Activated naive CD4-positive, alpha-beta T cell treated with anti-CD3 and anti-CD28 coated beads, Interleukin-2, amount 10 ng/mL, durations not matched to agents 7 days and 5 days (primary cell): ENCODE data around the gene SORCS2.

Experiments
- CTCF ChIA-PET: fragments of 350-600 bp; sonication (Branson Sonifier 250); formaldehyde crosslinking; loops from one replicate; lab custom pipeline; 2021; ENCODE audit warnings: antibody characterized with exemption; lab: Charles Lee
- DNase-seq: peaks from one replicate; pipeline ENCODE4 v3.0.0-alpha.2; 2020
- H3K27ac Mint-ChIP-seq: one replicate; pipeline ENCODE4 v1.8.0; 2021; ENCODE audit warnings: mild to moderate bottlenecking, moderate library complexity, mixed read lengths
- H3K27me3 Mint-ChIP-seq: one replicate; pipeline ENCODE4 v1.8.0; 2021; ENCODE audit warnings: mild to moderate bottlenecking, mixed read lengths
- H3K36me3 Mint-ChIP-seq: one replicate; pipeline ENCODE4 v1.8.0; 2021; ENCODE audit warnings: mixed read lengths
- H3K4me1 Mint-ChIP-seq: one replicate; pipeline ENCODE4 v1.8.0; 2021; ENCODE audit warnings: mixed read lengths
- H3K4me3 Mint-ChIP-seq: one replicate; pipeline ENCODE4 v1.8.0; 2021; ENCODE audit warnings: mild to moderate bottlenecking, moderate library complexity, mixed read lengths
- H3K9me3 Mint-ChIP-seq: one replicate; pipeline ENCODE4 v1.8.0; 2021; ENCODE audit warnings: mixed read lengths

The SORCS2 gene

DNA sequence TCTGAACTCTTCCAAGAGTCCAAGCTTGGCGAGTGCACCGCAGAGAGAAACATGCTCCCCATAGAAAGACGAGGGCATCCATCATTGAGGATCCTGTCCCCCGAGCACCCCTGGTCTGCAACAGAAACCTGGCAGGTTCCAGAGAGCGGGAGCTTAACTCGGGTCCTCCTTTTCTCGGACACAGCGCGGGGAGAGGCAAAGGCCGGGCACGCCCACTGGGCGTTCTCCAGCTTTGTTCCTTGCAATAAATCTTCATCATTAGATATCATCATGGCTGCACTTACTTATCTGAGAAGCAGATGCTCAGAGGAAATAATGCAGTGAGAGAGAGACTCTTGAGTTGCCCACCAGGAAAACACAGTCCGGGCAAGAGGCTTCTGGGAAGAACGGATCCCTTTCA lies 332.5 kb downstream of the SORCS2 start:
- no peak for DNase-seq
- no peak overlapping the region for H3K27ac Mint-ChIP-seq
- CTCF ChIA-PET, result no interaction called here
- H3K27me3 Mint-ChIP-seq, result peaks cover 60% of the 10 kb centered on the region
- H3K4me3 Mint-ChIP-seq, result no peak overlapping the region
- no peaks in the 10 kb centered on the region for H3K36me3 Mint-ChIP-seq
- H3K4me1 Mint-ChIP-seq, result peaks cover 20% of the 10 kb centered on the region
- H3K9me3 Mint-ChIP-seq, result no peaks in the 10 kb centered on the region

DNA sequence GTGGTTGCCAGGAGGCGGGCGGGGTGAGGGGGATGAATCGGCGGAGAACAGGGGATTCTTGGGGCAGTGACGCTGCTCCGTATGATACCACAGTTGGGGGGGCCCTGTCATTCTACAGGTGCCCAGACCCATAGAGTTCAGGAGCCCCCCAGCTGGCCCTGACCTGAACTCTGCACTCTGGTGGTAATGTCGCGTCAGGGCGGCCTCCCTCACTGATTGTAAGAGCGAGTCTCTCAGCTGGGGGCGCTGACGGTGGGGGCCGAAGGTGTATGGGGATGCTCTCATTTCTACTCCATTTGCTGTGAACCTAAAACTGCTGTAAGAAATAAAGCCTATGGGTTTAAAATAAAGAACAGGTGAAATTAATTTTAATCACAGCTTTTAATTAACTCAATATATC lies 334.2 kb downstream of the SORCS2 start:
- Mint-ChIP-seq H3K27me3 (peaks cover 50% of the 10 kb centered on the region), H3K27ac (no peak overlapping the region), H3K4me3 (no peak overlapping the region), H3K36me3 (no peaks in the 10 kb centered on the region), H3K9me3 (no peaks in the 10 kb centered on the region), H3K4me1 (peaks cover 20% of the 10 kb centered on the region)
- CTCF ChIA-PET, result no interaction called here
- DNase-seq, result no peak

DNA sequence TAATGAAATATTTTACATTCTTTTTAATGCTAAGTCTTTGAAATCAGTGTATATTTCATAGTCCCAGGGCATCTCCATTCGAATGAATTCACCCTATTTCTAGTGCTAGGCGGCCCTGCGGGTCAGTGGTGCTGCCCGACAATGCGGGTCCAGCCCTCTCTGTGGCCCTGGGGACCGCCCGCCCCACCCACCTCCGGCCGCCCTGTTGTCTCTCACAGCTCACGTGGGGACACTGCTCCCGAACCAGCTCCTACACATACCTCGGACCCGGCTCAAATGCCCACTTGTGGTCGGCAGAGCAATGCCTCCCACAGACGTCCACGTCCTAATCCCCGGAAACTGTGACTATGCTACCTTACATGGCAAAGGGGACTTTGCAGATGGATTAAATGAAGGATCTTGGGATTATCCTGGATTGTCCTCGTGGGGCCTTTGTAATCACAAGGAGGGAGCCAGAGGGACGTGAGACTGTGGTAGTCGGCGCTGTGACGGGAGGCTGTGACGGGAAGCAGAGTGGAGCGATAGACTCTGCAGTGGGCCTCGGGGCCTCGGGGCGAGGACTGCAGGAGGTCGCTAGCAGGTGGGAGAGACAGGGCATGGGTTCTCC lies 334.7 kb downstream of the SORCS2 start:
- Mint-ChIP-seq H3K4me3 (no peak overlapping the region), H3K27ac (no peak overlapping the region), H3K4me1 (peaks cover 20% of the 10 kb centered on the region), H3K9me3 (no peaks in the 10 kb centered on the region), H3K36me3 (no peaks in the 10 kb centered on the region), H3K27me3 (peaks cover 53% of the 10 kb centered on the region)
- DNase-seq, result no peak
- CTCF ChIA-PET, result no interaction called here

DNA sequence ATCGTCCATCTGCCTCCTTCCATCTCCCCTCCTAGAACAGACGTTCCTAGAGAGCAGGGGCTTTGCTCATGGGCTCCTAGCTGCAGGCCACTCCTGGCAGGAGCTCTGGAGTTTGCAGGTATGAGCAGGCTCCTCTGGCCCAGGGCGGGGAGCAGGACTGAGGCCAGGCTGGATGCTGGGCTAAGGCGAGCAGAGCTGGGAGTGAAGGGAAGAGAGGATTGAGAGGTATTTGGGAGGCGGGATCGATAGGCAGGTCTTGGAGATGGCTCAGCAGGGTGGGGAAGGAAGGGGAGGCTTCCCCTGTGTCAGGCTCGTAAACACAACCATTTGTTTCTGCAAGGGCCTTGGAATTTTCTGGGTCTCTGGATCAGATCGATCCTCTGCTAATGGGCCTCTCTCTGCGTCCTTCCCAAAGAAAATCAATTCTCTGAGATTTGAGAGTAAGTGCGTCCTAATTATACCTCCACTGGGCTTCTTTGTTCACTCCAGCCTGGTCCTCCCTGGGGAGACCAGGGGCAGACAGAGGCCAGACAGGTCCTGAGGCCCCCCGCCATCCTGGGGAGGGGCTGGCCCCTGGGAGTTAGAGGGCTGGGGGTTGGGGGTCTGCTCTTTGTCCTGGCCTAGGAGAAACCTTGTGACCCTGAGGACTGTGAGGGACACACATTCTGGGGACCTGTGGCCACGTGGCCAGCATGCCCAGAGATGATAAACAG lies 337.2 kb downstream of the SORCS2 start:
- CTCF ChIA-PET, result no interaction called here
- Mint-ChIP-seq H3K36me3 (no peaks in the 10 kb centered on the region), H3K9me3 (peaks cover 2% of the 10 kb centered on the region), H3K27ac (no peak overlapping the region), H3K4me3 (no peak overlapping the region), H3K4me1 (peaks cover 11% of the 10 kb centered on the region), H3K27me3 (peaks cover 33% of the 10 kb centered on the region)
- no peak for DNase-seq

DNA sequence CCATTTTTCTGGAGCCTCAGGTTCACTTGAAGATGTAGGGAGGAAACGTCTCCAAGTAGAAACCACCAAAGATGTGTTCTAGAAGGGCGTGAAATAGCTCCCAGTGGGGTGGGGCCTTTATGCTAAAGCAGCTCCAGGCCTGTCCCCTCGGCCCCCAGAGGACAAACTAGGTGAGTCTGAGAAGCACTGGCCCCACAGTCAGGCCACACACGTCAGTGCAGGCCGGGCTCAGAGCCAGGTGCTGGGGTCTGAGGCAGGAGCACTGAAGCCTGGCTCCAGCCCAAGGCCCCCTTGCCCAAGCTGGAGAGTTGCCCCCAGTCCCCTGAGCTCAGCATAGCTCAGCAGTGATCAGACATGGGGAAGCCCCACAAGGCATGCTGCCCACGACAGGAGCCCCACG lies 337.7 kb downstream of the SORCS2 start:
- Mint-ChIP-seq H3K4me3 (no peak overlapping the region), H3K36me3 (no peaks in the 10 kb centered on the region), H3K9me3 (peaks cover 2% of the 10 kb centered on the region), H3K4me1 (peaks cover 5% of the 10 kb centered on the region), H3K27ac (no peak overlapping the region), H3K27me3 (peaks cover 27% of the 10 kb centered on the region)
- DNase-seq, result no peak
- CTCF ChIA-PET, result no interaction called here

DNA sequence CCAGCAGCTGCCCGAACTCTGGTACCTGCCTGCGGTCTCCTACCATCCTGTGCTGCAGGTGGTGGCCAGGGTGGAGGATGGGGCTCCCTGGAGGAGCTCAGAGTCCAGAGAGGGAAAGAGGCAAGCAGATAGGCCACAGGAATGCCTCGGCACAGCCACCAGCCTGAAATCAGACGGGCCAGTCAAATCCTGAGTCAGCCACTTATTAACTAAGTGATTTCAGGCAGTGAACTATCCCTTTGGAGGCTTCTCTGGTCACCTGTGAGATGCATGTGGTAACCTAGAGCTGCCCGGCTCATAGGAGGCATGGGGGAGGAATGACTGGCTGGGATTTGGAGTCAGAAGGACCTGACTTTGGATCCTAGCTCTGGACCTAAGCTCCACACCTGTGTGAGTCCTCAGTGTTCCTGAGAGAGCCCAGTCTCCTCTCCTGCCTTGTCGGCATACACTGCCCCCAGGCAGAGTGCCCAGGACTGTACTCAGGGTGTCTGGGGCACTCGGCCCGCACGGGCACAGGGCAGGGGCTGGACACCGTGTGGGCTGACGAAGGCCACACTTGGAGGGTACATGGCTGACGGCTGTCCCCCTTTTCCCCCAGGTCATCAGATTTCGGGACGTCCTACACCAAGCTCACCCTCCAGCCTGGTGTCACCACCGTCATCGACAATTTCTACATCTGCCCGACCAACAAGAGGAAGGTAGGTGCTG lies 338.7 kb downstream of the SORCS2 start:
- peaks cover 17% of the 10 kb centered on the region for H3K27me3 Mint-ChIP-seq
- no peak overlapping the region for H3K27ac Mint-ChIP-seq
- no peaks in the 10 kb centered on the region for H3K4me1 Mint-ChIP-seq
- H3K9me3 Mint-ChIP-seq, result peaks cover 2% of the 10 kb centered on the region
- no peak for DNase-seq
- H3K36me3 Mint-ChIP-seq, result no peaks in the 10 kb centered on the region
- no peak overlapping the region for H3K4me3 Mint-ChIP-seq
- CTCF ChIA-PET, result no interaction called here

DNA sequence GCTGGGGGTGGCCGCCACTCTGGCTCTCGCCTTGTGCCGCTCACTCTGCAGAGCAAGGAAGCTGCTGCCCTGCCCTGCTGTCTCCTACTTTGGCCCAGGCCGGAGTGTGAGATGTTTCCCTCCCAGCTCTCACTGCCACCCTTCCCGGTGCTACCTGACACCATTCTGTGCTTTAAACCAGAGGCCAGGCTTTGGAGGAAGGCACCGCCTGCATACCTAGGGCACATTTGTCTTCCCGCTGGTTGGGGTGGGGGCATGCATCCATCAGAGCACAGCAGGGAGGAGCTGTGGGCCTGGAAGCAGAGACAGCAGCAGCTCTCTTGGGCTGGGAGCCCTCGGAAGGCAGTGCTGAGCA lies 339.3 kb downstream of the SORCS2 start:
- H3K4me3 Mint-ChIP-seq, result no peak overlapping the region
- DNase-seq, result no peak
- H3K36me3 Mint-ChIP-seq, result no peaks in the 10 kb centered on the region
- CTCF ChIA-PET, result no interaction called here
- peaks cover 2% of the 10 kb centered on the region for H3K9me3 Mint-ChIP-seq
- H3K27ac Mint-ChIP-seq, result no peak overlapping the region
- peaks cover 16% of the 10 kb centered on the region for H3K27me3 Mint-ChIP-seq
- no peaks in the 10 kb centered on the region for H3K4me1 Mint-ChIP-seq

DNA sequence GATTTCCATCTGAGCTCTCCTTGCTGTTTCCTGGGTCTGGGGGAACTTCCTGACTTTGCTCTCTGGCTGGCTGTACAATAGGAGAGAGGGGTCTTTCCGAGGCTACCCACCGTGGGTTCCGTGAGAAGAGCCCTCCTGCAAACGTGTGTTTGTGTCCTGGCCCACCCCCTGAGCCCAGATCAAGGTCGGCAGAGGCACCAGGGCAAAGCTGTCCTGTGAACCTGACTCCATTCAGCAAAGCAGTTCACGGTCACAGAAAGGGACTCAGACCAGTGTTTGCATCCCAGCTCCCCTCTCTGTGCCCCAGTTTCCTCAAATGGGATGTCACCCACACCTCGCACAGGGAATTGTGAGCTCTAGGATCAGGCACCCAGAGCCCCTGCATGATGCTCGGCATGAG lies 339.7 kb downstream of the SORCS2 start:
- H3K27me3 Mint-ChIP-seq, result peaks cover 16% of the 10 kb centered on the region
- no peak overlapping the region for H3K27ac Mint-ChIP-seq
- H3K4me1 Mint-ChIP-seq, result no peaks in the 10 kb centered on the region
- CTCF ChIA-PET, result no interaction called here
- DNase-seq, result no peak
- no peaks in the 10 kb centered on the region for H3K36me3 Mint-ChIP-seq
- no peak overlapping the region for H3K4me3 Mint-ChIP-seq
- peaks cover 2% of the 10 kb centered on the region for H3K9me3 Mint-ChIP-seq

DNA sequence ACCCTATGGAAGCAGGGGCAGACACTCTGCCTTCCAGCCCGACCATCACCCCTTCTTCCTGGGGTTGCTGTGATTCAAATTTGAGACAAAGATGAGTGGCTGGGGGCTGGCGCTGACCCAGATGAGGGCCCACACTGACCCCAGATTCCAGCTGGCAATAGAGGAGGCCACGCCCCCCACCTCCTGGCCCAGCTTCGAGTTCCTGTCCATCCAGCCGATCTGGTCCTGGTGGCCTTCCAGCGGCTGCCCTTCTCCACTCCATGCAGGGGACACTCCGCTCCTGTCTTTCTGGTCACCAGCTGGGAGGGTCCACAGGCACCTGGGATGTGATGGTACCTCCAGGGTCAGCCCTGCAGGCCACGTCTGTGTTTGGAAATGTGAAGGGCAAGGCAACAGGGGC lies 340.9 kb downstream of the SORCS2 start:
- no peak overlapping the region for H3K4me3 Mint-ChIP-seq
- peaks cover 4% of the 10 kb centered on the region for H3K9me3 Mint-ChIP-seq
- CTCF ChIA-PET, result no interaction called here
- DNase-seq, result no peak
- no peak overlapping the region for H3K27ac Mint-ChIP-seq
- peaks cover 16% of the 10 kb centered on the region for H3K27me3 Mint-ChIP-seq
- H3K4me1 Mint-ChIP-seq, result no peaks in the 10 kb centered on the region
- H3K36me3 Mint-ChIP-seq, result no peaks in the 10 kb centered on the region

DNA sequence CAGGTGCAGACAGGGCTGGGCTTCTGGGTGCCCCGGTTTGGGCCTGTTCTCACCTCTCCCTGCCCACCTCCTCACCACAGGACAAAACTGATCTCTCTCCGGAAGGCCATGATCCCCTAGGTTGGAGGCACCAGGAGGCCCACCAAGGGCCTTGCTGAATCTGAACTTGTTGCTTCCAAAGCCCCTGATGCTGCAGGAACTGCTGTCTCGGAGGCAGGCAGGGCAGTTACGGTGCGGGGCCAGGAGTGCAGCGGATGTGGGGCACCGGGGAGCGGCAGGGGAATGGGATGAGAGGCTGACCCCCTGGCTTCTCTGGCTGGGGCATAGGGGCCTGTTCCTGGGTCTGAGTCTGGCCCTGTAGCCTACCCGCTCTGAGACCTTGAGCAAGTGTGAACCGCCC lies 342.8 kb downstream of the SORCS2 start:
- CTCF ChIA-PET, result no interaction called here
- peaks cover 12% of the 10 kb centered on the region for H3K27me3 Mint-ChIP-seq
- H3K4me1 Mint-ChIP-seq, result peaks cover 2% of the 10 kb centered on the region
- no peaks in the 10 kb centered on the region for H3K36me3 Mint-ChIP-seq
- DNase-seq, result no peak
- H3K4me3 Mint-ChIP-seq, result no peak overlapping the region
- H3K9me3 Mint-ChIP-seq, result peaks cover 7% of the 10 kb centered on the region
- no peak overlapping the region for H3K27ac Mint-ChIP-seq

DNA sequence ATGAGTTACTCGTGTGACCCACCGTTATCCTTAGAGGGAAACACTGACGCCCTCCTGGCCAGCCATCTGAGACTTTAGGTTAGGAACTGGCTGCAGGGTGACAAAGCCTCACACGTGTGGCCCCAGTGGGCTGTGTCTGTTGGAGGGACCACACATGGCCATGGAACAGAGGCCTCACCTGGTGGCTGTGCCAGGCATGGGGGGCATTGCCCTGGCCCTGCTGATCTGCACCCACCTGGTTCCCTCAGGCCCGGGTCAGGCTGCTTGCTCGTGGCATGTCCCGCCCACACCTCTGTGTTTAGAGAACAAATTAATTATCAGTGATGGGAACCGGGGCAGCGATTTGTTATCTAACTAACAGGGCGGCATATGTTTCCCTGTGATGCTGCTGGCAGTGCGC lies 343.3 kb downstream of the SORCS2 start:
- no peak for DNase-seq
- Mint-ChIP-seq H3K27ac (no peak overlapping the region), H3K9me3 (peaks cover 7% of the 10 kb centered on the region), H3K27me3 (peaks cover 10% of the 10 kb centered on the region), H3K4me3 (no peak overlapping the region), H3K4me1 (peaks cover 2% of the 10 kb centered on the region), H3K36me3 (no peaks in the 10 kb centered on the region)
- CTCF ChIA-PET, result no interaction called here

DNA sequence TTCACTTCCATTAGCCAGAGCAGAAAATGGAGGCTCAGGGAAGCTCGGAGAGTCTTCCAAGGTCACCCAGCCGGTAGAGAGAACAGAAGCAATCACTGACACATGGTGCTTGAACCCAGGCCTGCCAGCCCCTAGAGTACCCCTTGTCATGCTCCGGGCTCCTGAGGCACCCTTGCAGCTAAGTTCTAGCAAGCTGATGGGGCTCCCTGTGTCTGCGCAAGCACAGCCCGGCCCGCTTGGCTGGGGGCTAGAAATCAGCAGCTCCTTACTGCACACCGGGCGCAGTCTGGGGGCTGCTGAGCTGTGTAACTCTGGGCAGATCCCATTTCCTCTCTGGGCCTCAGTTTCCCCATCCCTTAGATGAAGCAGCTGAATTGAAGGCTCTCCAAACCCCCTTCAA lies 344.5 kb downstream of the SORCS2 start:
- Mint-ChIP-seq H3K27ac (no peak overlapping the region), H3K4me3 (no peak overlapping the region), H3K36me3 (no peaks in the 10 kb centered on the region), H3K4me1 (peaks cover 2% of the 10 kb centered on the region), H3K27me3 (peaks cover 3% of the 10 kb centered on the region), H3K9me3 (peaks cover 8% of the 10 kb centered on the region)
- CTCF ChIA-PET, result no interaction called here
- DNase-seq, result no peak

DNA sequence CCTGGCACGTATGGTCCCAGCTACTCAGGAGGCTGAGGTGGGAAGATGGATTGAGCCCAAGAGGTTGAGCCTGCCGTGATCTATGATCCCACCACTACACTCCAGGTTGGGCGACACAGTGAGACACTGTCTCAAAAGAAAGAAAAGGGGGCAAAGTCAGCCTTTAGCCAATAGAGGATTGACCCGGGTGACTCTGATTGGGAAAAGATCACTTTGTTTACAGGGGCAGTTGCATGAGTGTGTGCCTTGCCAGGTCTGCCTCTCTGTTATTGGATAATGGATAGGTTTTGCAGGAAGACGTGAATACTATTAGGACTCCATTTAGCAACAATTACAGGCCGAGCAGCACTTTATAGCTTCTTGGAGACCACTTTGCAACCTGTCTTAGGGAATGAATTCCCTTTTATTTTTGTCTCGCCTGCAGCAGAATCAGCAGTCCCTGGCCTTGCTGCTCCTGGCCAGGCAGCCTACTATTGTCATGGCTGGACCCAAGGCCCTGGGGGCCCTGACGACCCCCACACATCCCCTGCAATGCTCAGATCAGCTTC lies 345.6 kb downstream of the SORCS2 start:
- Mint-ChIP-seq H3K4me1 (peaks cover 2% of the 10 kb centered on the region), H3K4me3 (no peak overlapping the region), H3K27ac (no peak overlapping the region), H3K9me3 (peaks cover 11% of the 10 kb centered on the region), H3K27me3 (peaks cover 3% of the 10 kb centered on the region), H3K36me3 (no peaks in the 10 kb centered on the region)
- CTCF ChIA-PET, result no interaction called here
- no peak for DNase-seq

DNA sequence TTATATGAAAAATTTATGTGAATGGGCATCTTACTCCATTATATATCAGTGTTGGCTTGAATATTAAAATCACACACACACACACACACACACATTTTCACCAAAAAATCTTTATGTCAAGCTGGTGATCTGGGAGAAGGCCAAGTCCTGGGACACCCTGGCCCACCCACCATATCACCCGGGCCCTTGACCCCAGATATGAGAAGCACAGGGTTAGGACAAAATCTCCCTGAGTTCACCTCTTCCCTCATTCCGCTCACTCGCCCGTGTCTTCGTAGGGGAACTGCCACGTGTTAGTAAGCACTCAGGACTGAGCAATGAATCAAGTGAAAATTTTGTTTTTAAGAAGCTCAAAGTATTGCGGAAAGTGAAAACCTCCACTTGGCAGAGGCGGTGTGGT lies 346.2 kb downstream of the SORCS2 start:
- Mint-ChIP-seq H3K4me3 (no peak overlapping the region), H3K27ac (no peak overlapping the region), H3K9me3 (peaks cover 11% of the 10 kb centered on the region), H3K4me1 (peaks cover 2% of the 10 kb centered on the region), H3K36me3 (no peaks in the 10 kb centered on the region), H3K27me3 (peaks cover under 1% of the 10 kb centered on the region)
- CTCF ChIA-PET, result no interaction called here
- DNase-seq, result no peak

DNA sequence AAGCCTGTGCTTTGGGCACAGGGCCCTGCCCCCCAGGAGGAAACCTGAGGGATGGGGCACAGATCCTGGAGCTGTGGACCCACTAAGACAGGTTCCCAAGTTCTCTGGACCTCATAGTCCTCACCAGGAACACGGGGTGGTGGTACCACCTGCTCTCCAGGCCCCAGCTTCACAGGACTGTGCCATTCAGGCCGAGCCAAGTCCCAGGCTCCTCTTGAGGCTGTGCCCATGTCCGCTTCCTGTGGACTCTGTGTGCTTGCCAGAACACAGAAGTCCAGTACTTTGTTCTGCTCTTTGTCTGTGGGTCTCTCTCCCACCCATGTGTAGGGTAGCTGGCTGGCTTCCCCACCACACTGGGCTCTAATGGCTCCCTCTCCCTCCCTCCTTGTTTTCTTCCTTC lies 346.8 kb downstream of the SORCS2 start:
- H3K4me1 Mint-ChIP-seq, result peaks cover 2% of the 10 kb centered on the region
- CTCF ChIA-PET, result no interaction called here
- no peak for DNase-seq
- H3K4me3 Mint-ChIP-seq, result no peak overlapping the region
- peak overlapping the region; percentile 77 for H3K27ac Mint-ChIP-seq
- H3K9me3 Mint-ChIP-seq, result peaks cover 15% of the 10 kb centered on the region
- no peaks in the 10 kb centered on the region for H3K27me3 Mint-ChIP-seq
- no peaks in the 10 kb centered on the region for H3K36me3 Mint-ChIP-seq
